K562 (cell line): ENCODE results near the gene TACR1. TPM values are rescaled to one million over a fixed set of nuclear protein-coding genes. Genes with fewer than 3 reads are reported as not detected.

Experiments
- ATAC-seq: fragments of 200-7000 bp; cut with Tn5 transposase; 3 replicates; pipeline ENCODE4 v1.9.1; 2020; ENCODE audit warnings: moderate library complexity
- BruUV-seq: library from RNA; stranded (reverse); fragments of 400-500 nt; replicated peaks from 2 replicates; lab custom pipeline; 2021; lab: Mats Ljungman, UMichigan
- CTCF ChIA-PET: fragments of 300-600 bp; formaldehyde crosslinking; extraction: SDS; loops from one replicate; lab custom pipeline; 2021; ENCODE audit warnings: low intra/inter-chr PET ratio; lab: Yijun Ruan, JAX
- POLR2A ChIA-PET: fragments of 300-600, 350-650 bp; sonication (Branson Sonifier 250); formaldehyde crosslinking; extraction: SDS; loops from one replicate; lab custom pipeline; 2021; ENCODE audit warnings: antibody characterized with exemption, inconsistent platforms; lab: Yijun Ruan, JAX
- DNase-seq, 4 experiments: peaks; one replicate each; pipeline versions ENCODE4 v3.0.0 to v3.0.0-alpha.2; 2011 to 2018; ENCODE audit warnings: low spot score in 3 of 4, mixed read lengths in 3 of 4; ENCODE audit errors: extremely low read depth in 1 of 4
- FAIRE-seq: peaks from 2 replicates; lab custom pipeline; 2011; peaks lifted over from hg19 to GRCh38; lab: Jason Lieb, UNC
- H2AFZ ChIP-seq: 2 replicates; pipeline ENCODE4 v1.6.0; 2011; ENCODE audit warnings: low read depth, low read length, control low read depth, inconsistent platforms
- H3K27ac ChIP-seq: fragments of 200-600 bp; 3 replicates; pipeline ENCODE4 v1.8.0; 2011; ENCODE audit warnings: low read depth, mild to moderate bottlenecking, control low read depth, inconsistent platforms, low read length, moderate library complexity, mixed read lengths; ENCODE audit errors: extremely low read depth
- H3K27me3 ChIP-seq, 2 experiments: fragments of 300-600 bp in 1 of 2; 2 replicates in 1 of 2; 3 replicates in 1 of 2; pipeline versions ENCODE4 v1.6.0 to v1.8.0; 2011; ENCODE audit warnings: inconsistent platforms in 2 of 2, low read length in 2 of 2, mild to moderate bottlenecking in 1 of 2, mixed read lengths in 1 of 2, moderate library complexity in 1 of 2; ENCODE audit not compliant: control insufficient read depth in 2 of 2, insufficient read depth in 2 of 2
- H3K36me3 ChIP-seq: fragments of 300-600 bp; 3 replicates; pipeline ENCODE4 v1.8.0; 2011; ENCODE audit warnings: mild to moderate bottlenecking, low read length, inconsistent platforms; ENCODE audit not compliant: control insufficient read depth, insufficient read depth
- H3K4me1 ChIP-seq, 2 experiments: fragments of 200-600 bp in 1 of 2; replicated peaks in 1 of 2; 2 replicates in 1 of 2; 3 replicates in 1 of 2; pipeline versions ENCODE4 v1.5.1 to v1.8.0; 2011; ENCODE audit warnings: inconsistent platforms in 2 of 2, low read length in 2 of 2, mild to moderate bottlenecking in 1 of 2, mixed read lengths in 1 of 2, moderate library complexity in 1 of 2; ENCODE audit not compliant: control insufficient read depth in 2 of 2, insufficient read depth in 2 of 2
- H3K4me2 ChIP-seq: 2 replicates; pipeline ENCODE4 v1.6.1; 2011; ENCODE audit warnings: low read length, control low read depth, inconsistent platforms, mixed read lengths; ENCODE audit not compliant: insufficient read depth
- H3K4me3 ChIP-seq: fragments of 200-600 bp; sonication (generic), shearing (Covaris generic); 2 replicates; pipeline ENCODE4 v1.5.1; 2016; ENCODE audit warnings: control low read depth, inconsistent platforms
- H3K79me2 ChIP-seq: fragments of 200-600 bp; 3 replicates; pipeline ENCODE4 v1.8.0; 2011; ENCODE audit warnings: low read length, inconsistent platforms; ENCODE audit not compliant: control insufficient read depth, insufficient read depth
- H3K9ac ChIP-seq, 2 experiments: 2 replicates each; pipeline versions ENCODE4 v1.6.0 to v1.6.1; 2011; ENCODE audit warnings: low read depth in 2 of 2, low read length in 2 of 2, control low read depth in 1 of 2, inconsistent platforms in 1 of 2, mild to moderate bottlenecking in 1 of 2, mixed read lengths in 1 of 2; ENCODE audit not compliant: insufficient read depth in 1 of 2
- H3K9me1 ChIP-seq: one replicate; pipeline ENCODE4 v1.6.0; 2011; ENCODE audit warnings: inconsistent platforms, mild to moderate bottlenecking, low read length, moderate library complexity; ENCODE audit not compliant: control insufficient read depth, insufficient read depth
- H3K9me3 ChIP-seq: replicated peaks from 2 replicates; pipeline ENCODE4 v1.5.1; 2011; ENCODE audit warnings: low read depth, low read length, inconsistent platforms; ENCODE audit not compliant: control insufficient read depth, insufficient read depth
- H4K20me1 ChIP-seq: replicated peaks from 2 replicates; pipeline ENCODE4 v1.6.1; 2011; ENCODE audit warnings: low read length, inconsistent platforms, mixed read lengths; ENCODE audit not compliant: control insufficient read depth, insufficient read depth
- CLOCK ChIP-seq: fragments of 250-450 bp; sonication (Bioruptor Pico); IDR thresholded peaks from 2 replicates; pipeline ENCODE4 v1.4.0; 2020; ENCODE audit warnings: mild to moderate bottlenecking, moderate library complexity, borderline replicate concordance
- CTCF ChIP-seq, 3 experiments: IDR thresholded peaks in 2 of 3; conservative IDR thresholded peaks in 1 of 3; 2 replicates each; pipeline ENCODE4 v1.5.1; 2011 to 2012; ENCODE audit warnings: low read length in 3 of 3, mild to moderate bottlenecking in 3 of 3, control low read depth in 2 of 3, improper control_type of control experiment in 1 of 3, inconsistent platforms in 1 of 3, low read depth in 1 of 3, mixed read lengths in 1 of 3, moderate library complexity in 1 of 3; ENCODE audit not compliant: insufficient read depth in 2 of 3
- DMBX1 ChIP-seq: fragments of 250-450 bp; sonication (Bioruptor Pico); IDR thresholded peaks from 2 replicates; pipeline ENCODE4 v1.8.0; 2022; ENCODE audit warnings: inconsistent platforms, mild to moderate bottlenecking, moderate library complexity, borderline replicate concordance
- ELK3 ChIP-seq: fragments of 450-650 bp; formaldehyde crosslinking; IDR thresholded peaks from 2 replicates; pipeline ENCODE4 v1.4.0; 2020; ENCODE audit warnings: mild to moderate bottlenecking
- NBN ChIP-seq: fragments of 450-650 bp; IDR thresholded peaks from 2 replicates; pipeline ENCODE4 v1.6.1; 2016; ENCODE audit warnings: low read depth, mild to moderate bottlenecking
- NCOA1 ChIP-seq: fragments of 450-650 bp; IDR thresholded peaks from 2 replicates; pipeline ENCODE4 v1.6.1; 2016; ENCODE audit warnings: low read depth
- NCOA4 ChIP-seq: fragments of 450-650 bp; IDR thresholded peaks from 2 replicates; pipeline ENCODE4 v1.6.1; 2018; ENCODE audit warnings: mild to moderate bottlenecking; ENCODE audit not compliant: partially characterized antibody
- RBM14 ChIP-seq: fragments of 200-400 bp; formaldehyde crosslinking; IDR thresholded peaks from 2 replicates; pipeline ENCODE4 v1.6.1; 2018; ENCODE audit warnings: low read depth, mild to moderate bottlenecking, low read length, moderate library complexity, borderline replicate concordance; ENCODE audit not compliant: insufficient read depth
- SPI1 ChIP-seq: IDR thresholded peaks from 2 replicates; pipeline ENCODE4 v1.6.1; 2011; ENCODE audit warnings: low read depth, low read length, control low read depth, borderline replicate concordance
- U2AF2 ChIP-seq: fragments of 200-400 bp; formaldehyde crosslinking; optimal IDR thresholded peaks from 2 replicates; pipeline ENCODE3; 2017; ENCODE audit warnings: low read depth, mild to moderate bottlenecking, low read length
- ZBTB17 ChIP-seq: fragments of 450-650 bp; formaldehyde crosslinking; IDR thresholded peaks from 2 replicates; pipeline ENCODE4 v1.4.0; 2020; ENCODE audit warnings: mild to moderate bottlenecking
- WGBS: fragments of 100-300 bp; shearing (Covaris generic); methylation state at CpG from one replicate; pipeline ENCODE4 v1.1.6; 2016; ENCODE audit warnings: low coverage, mixed read lengths; ENCODE audit not compliant: insufficient coverage; ENCODE audit errors: missing lambda C conversion rate; 5-methylcytosine and 5-hydroxymethylcytosine counted together
- in situ Hi-C: fragments of 300-500 bp; cut with MboI; formaldehyde crosslinking; loops from 4 replicates; pipeline ENCODE4 v1.15.0; 2018; ENCODE audit warnings: inconsistent platforms, mixed read lengths
- intact Hi-C: fragments of 100-400 bp; cut with micrococcal nuclease; formaldehyde crosslinking; loops from 2 replicates; pipeline ENCODE4 v1.14.2; 2022
- polyA plus RNA-seq, 8 experiments: library from polyadenylated mRNA; depleted of rRNA in 4 of 8; stranded (reverse) in 5 of 8; unstranded in 3 of 8; fragments of >200 nt; fragmentation: Nextera tagmentation in 2 of 8; fragmentation: Illumina TruSeq in 1 of 8; extraction: Ambion mirVana in 2 of 8; extraction: Trizol in 1 of 8; gene quantifications; 2 replicates each; pipeline versions ENCODE4 v1.2.1 to v1.2.3, GENCODE V29; 2011 to 2014; ENCODE audit warnings: inconsistent platforms in 1 of 8, missing spikeins in 1 of 8
- total RNA-seq, 7 experiments: library from RNA; depleted of rRNA in 6 of 7; stranded (reverse); fragments of >200 nt in 6 of 7; fragmentation: Illumina TruSeq in 2 of 7; extraction: Trizol in 2 of 7; gene quantifications; 2 replicates each; pipeline versions ENCODE4 v1.2.1 to v1.2.3, GENCODE V29; 2011 to 2021; ENCODE audit warnings: low replicate concordance in 1 of 7

Gene TACR1
- total and polyA plus RNA-seq, 9 of the 15 experiments (the other 6 are each of a cell fraction or from before 2014, with no cell fraction given) = not detected

GRCh38 chr2:75246441-75247167 is 47.3 kb upstream of the TACR1 start:
- no peak for ATAC-seq
- H3K9me3 ChIP-seq = no peaks in the 10 kb centered on the region
- H3K27ac ChIP-seq = no peak overlapping the region
- ChIA-PET CTCF (no interaction called here), POLR2A (interaction anchor here (0.6 to 0.7 kb wide), 2 partner anchors 54 to 293 kb away, joined by 3 read pairs; no protein-coding TSS in a partner anchor)
- H4K20me1 ChIP-seq = no peaks in the 10 kb centered on the region
- intact Hi-C loops (no loop called here), in situ Hi-C loops (loop anchor here (10.0 kb wide), 1 partner anchor 332 kb away; no protein-coding TSS in a partner anchor)
- no peaks in the 10 kb centered on the region for H3K4me1 ChIP-seq
- no peak for DNase-seq
- no peak for FAIRE-seq
- H3K27me3 ChIP-seq = no peaks in the 10 kb centered on the region
- 1% methylated on average over 7 of the region's 7 CpGs for WGBS
- H3K4me2 ChIP-seq = no peak overlapping the region
- H3K79me2 ChIP-seq = no peaks in the 10 kb centered on the region
- no TSS peak for BruUV-seq
- no peaks in the 10 kb centered on the region for H3K9me1 ChIP-seq
- H3K4me3 ChIP-seq = no peak overlapping the region
- no peaks in the 10 kb centered on the region for H3K36me3 ChIP-seq
- TF ChIP-seq NBN = no peak
- no peak for TF ChIP-seq NCOA1
- TF ChIP-seq CLOCK (CRISPR knock-in tag) = no peak
- TF ChIP-seq NCOA4 = no peak
- TF ChIP-seq ZBTB17 (CRISPR knock-in tag) = no peak
- no peak for TF ChIP-seq RBM14
- TF ChIP-seq DMBX1 (CRISPR knock-in tag) = no peak
- TF ChIP-seq CTCF (IDR thresholded peaks at IDR 0.05 in 2 of 3, conservative IDR thresholded peaks at IDR 0.05 in 1 of 3; ENCODE audit: insufficient read depth in 2 of 3, low read depth in 1 of 3, low read length in 3 of 3) = no peak
- TF ChIP-seq U2AF2 = no peak
- TF ChIP-seq ELK3 (CRISPR knock-in tag) = no peak
- TF ChIP-seq SPI1 = no peak
- H2AFZ ChIP-seq = no peak overlapping the region
- H3K9ac ChIP-seq = no peak overlapping the region
